Right atrium auricular region (tissue), 2 donors: ENCODE measurements around the gene NXNL2. TPM values are rescaled to one million over a fixed set of nuclear protein-coding genes. Genes with fewer than 3 reads are reported as not detected.

Source experiments
- DNase-seq: peaks from one replicate; pipeline ENCODE4 v3.0.0-alpha.2; 2019; ENCODE audit warnings: low spot score
- H3K27ac ChIP-seq, 2 donors: fragments of 200-600 bp; sonication (generic); 1 replicate in 1 of 2; 2 replicates in 1 of 2; pipeline ENCODE4 v1.5.1; 2016 to 2019
- H3K27me3 ChIP-seq, 2 donors: fragments of 200-600 bp; sonication (generic); one replicate each; pipeline versions ENCODE4 v1.5.1 to v1.6.0; 2017 to 2019
- H3K36me3 ChIP-seq: fragments of 200-600 bp; sonication (generic); one replicate; pipeline ENCODE4 v1.5.1; 2016
- H3K4me1 ChIP-seq, 2 donors: fragments of 200-600 bp; sonication (generic); one replicate each; pipeline versions ENCODE4 v1.5.1 to v1.6.0; 2017 to 2019
- H3K4me3 ChIP-seq, 2 donors: fragments of 200-600 bp; sonication (generic); 1 replicate in 1 of 2; 2 replicates in 1 of 2; pipeline ENCODE4 v1.5.1; 2017 to 2019; ENCODE audit warnings: mild to moderate bottlenecking in 1 of 2, moderate library complexity in 1 of 2
- H3K9me3 ChIP-seq, 2 donors: fragments of 200-600 bp; sonication (generic); one replicate each; pipeline ENCODE4 v1.5.1; 2019
- CTCF ChIP-seq, 2 donors: fragments of 200-600 bp; sonication (generic); IDR thresholded peaks; one replicate each; pipeline ENCODE4 v1.5.1; 2019; ENCODE audit warnings: antibody characterized with exemption in 2 of 2
- total RNA-seq, 2 donors: library from RNA; depleted of rRNA; stranded (reverse); fragments of >200 nt; gene quantifications; one replicate each; pipeline ENCODE4 v1.1.0, GENCODE V29; 2016

NXNL2 gene
- total RNA-seq, 2 donors from 2014 or later: not detected

GRCh38 chr9:88538311-88539085 lies 3.5 kb downstream of the NXNL2 start:
- peaks cover 0 to 24% of the 10 kb centered on the region in 2 donors for H3K4me1 ChIP-seq
- no peak for TF ChIP-seq CTCF (IDR thresholded peaks at IDR 0.05)
- H3K27me3 ChIP-seq: peaks cover 0 to 10% of the 10 kb centered on the region in 2 donors
- H3K36me3 ChIP-seq: no peaks in the 10 kb centered on the region
- H3K27ac ChIP-seq: no peak overlapping the region
- H3K4me3 ChIP-seq: no peak overlapping the region
- H3K9me3 ChIP-seq: no peaks in the 10 kb centered on the region
- no peak for DNase-seq

DNA sequence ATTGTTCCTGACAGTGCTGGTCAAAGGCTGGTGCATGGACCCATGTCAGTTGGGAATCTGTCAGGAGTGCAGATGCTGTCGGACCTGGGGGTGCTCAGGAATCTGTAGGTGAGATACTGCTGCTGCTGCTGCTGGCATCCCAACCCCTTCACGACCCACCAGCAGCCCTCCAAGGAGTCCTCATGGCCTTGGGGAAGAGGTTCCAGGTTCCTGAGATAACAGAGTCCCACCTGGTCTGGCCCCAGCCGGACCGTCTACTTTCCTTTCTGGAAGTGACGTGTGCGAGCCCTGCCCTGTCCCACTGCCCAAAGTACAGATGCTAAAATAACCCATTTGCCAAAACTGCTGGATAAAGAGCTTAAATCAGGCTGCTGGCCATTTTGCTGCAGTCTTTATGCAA lies 4.3 kb downstream of the NXNL2 start:
- Histone ChIP-seq H3K4me3 (no peak overlapping the region), H3K27ac (no peak overlapping the region), H3K36me3 (no peaks in the 10 kb centered on the region), H3K4me1 (peaks cover 0 to 19% of the 10 kb centered on the region in 2 donors), H3K27me3 (peaks cover 0 to 7% of the 10 kb centered on the region in 2 donors), H3K9me3 (no peaks in the 10 kb centered on the region)
- TF ChIP-seq CTCF (IDR thresholded peaks at IDR 0.05): no peak
- DNase-seq: no peak

- H3K27ac ChIP-seq: no peak overlapping the region
- no peaks in the 10 kb centered on the region for H3K9me3 ChIP-seq
- H3K4me3 ChIP-seq: no peak overlapping the region
- no peak for DNase-seq
- TF ChIP-seq CTCF (IDR thresholded peaks at IDR 0.05): no peak
- H3K4me1 ChIP-seq: peaks cover 0 to 10% of the 10 kb centered on the region in 2 donors
- H3K36me3 ChIP-seq: no peaks in the 10 kb centered on the region
- peaks cover 0 to 5% of the 10 kb centered on the region in 2 donors for H3K27me3 ChIP-seq
Measured at GRCh38 chr9:88540251-88540763, 5.3 kb downstream of the NXNL2 start.

DNA sequence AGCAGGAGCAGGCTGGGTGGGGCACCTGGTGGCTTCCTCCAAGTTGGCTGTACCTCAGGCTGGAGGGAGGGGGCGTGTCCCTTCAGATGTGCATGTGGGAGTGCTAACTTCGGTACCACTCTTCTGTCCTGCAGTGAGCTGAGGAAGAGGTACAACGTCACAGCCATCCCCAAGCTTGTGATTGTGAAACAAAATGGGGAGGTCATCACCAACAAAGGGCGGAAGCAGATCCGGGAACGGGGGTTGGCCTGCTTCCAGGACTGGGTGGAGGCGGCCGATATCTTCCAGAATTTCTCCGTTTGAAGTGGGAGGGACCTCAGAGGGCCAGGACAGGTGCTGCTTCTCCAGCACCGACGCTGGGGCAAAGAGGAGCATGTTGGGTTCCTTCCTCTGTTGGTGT lies 9.3 kb downstream of the NXNL2 start:
- no peak for TF ChIP-seq CTCF (IDR thresholded peaks at IDR 0.05)
- Histone ChIP-seq H3K27ac (no peak overlapping the region), H3K9me3 (no peaks in the 10 kb centered on the region), H3K27me3 (no peaks in the 10 kb centered on the region), H3K36me3 (no peaks in the 10 kb centered on the region), H3K4me3 (no peak overlapping the region), H3K4me1 (no peaks in the 10 kb centered on the region)
- no peak for DNase-seq

DNA sequence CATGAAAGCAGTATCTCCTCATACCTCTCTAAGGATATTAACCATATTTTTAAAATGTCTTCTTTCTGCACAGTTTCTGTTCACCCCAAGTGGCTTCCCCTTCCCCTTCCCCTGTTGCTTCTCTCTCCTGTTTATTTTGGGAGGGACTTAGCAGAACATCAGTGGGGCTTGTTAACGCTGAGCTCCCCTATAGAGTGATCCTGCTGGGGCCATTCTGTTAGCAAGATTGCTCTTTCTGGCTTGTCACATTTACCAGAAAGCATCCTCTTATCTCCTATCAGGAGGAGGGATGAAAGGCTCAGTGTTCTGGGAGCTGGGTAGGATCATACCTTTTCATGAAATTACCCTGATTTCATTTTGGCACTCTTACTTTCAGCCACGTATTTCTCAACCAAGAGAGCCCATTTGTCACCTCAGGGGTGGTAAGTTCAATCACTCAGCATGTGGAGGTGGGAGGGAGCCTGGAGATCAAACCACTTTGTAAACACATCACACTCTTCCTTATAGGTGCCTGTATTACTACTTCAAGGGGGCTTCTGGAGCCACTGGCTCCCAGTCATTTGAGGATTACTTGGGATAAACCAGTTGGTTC lies 16.7 kb downstream of the NXNL2 start:
- TF ChIP-seq CTCF (IDR thresholded peaks at IDR 0.05): no peak
- Histone ChIP-seq H3K27ac (no peak overlapping the region), H3K36me3 (no peaks in the 10 kb centered on the region), H3K9me3 (no peaks in the 10 kb centered on the region), H3K27me3 (no peaks in the 10 kb centered on the region), H3K4me3 (no peak overlapping the region), H3K4me1 (no peaks in the 10 kb centered on the region)
- DNase-seq: no peak
